NCI-H1105 treated with DMSO at 0.1 percent for 48 hours (cell line): ENCODE data around the gene FAM53B.
A peak's percentile ranks its signal among the peaks of the same experiment; 100 is the strongest.

ENCODE experiments used
- DNase-seq: peaks from one replicate; lab custom pipeline; 2025; lab: John Stamatoyannopoulos, UW

FAM53B gene

DNA sequence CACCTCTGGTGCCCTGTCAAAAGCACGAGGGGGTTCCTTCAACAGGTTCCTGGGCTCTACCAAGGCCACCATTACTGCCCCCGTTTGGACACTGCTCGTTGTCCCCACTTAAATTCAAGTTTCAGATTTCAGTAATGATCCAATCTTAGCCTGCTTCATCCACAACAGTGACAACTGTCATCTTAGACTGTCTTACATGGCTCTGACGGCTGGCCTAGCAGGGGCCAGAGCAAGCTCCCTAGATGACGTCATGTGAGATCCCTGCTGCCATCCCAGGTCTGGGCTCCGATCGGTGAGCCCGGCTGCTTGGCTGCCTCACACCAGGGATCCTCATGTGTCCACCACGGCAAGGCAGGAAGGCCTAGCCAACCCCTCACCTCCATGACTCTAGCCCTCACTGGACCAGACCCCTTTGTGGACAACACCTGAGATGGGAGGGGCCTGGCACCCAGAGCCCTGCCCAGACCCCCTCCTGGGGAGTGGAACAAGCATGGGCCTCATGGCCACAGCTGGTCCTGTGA lies 82.5 kb downstream of the FAM53B start:
- no peak for DNase-seq

DNA sequence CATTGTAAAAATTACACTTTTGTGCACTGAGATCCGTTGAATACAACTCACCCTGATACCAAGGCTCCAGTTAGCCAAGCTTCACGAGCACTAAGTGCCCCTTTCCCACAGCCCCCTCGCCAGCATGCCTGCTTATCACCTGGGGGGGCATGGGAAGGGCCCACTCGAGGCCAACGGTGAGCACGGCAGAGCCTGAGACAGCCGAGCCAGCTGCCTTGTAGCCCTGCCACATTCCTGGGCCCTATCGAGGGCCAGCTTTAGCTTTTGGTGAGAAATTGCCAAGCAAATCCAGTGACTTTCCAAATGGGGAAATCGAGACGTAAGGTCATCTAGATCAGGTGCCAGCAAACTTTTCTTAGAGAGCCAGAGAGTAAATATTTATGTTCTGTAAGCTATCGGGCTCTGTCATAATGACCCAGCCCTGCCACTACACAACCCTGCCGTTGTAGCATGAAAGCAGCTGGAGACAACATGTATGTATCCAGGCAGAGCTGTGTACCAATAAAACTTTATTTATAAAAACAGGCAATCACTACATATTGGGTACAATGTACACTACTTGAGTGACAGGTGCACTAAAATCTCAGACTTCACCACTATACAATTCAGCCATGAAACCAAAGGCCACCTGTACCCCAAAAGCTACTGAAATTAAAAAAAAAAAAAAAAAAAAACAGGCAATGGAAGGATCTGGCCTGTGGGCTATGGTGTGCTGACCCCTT lies 83.6 kb downstream of the FAM53B start:
- DNase-seq: no peak

DNA sequence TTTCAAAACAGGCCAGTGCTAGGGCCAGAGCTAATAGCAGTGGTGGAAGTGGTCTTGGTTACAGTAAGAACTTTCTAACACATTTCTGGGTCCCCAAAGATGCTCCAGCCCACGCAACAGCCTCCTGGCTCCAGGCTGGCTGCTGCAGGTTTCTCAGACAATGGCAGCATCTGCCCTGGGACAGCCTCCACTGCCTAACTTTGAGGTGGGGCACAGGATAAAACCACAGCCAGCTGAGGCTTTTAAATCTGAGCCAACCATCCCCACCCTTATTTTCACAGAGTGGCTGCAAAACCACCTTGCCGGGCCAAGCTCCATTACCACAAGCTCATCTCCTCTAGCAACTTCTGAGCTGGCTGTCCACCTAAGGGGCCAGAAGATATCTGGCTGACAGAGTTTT lies 84.8 kb downstream of the FAM53B start:
- no peak for DNase-seq

DNA sequence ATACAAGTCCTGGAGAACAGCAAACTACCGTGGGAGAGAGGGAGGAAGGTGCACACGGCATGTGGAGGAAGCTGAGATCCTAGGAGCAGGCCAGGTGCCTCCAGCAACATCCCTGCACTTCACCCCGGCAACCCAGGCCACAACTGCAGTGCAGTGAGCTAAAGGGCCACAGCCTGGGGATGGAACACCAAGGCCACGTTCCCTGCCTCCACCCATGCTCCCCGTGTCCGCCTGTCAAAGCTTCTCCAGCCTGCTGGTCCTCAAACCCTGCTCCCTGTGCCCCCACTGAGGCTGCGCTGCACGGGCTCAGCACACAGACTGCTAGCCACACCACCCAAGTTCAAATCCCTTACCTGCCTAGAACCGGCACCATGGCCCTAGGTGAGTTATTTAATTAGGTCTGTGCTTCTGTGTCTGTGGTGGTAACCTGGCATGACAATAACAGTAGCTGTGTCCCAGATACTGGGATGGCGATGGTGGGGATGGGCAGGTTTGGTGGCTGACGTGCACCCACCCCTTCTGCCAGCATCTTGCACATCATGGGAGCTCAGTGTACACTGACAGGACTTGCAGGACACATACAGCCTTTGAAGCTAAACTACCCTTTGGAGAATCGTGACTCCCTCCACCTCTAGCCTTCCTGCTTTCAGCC lies 85.5 kb downstream of the FAM53B start:
- DNase-seq: no peak

DNA sequence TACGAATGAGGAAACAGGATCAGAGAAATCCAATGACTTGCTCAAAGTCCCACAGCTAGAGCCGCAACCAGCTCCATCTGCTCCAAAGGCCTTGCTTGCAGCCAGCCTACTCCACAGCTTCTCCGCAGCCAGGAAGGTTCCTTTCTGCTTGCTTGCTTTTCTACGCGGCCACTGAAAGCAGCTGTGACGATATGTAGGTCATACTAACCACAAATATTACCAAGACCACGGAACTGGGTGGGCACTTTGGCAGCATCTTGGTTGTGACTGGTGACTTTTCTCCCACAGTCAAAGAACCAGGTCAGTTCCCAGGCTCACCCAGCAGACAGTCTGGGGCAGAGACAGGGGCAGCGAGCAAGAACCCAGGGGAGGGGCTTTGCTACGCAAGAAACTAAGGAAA lies 86.4 kb downstream of the FAM53B start:
- DNase-seq: no peak

DNA sequence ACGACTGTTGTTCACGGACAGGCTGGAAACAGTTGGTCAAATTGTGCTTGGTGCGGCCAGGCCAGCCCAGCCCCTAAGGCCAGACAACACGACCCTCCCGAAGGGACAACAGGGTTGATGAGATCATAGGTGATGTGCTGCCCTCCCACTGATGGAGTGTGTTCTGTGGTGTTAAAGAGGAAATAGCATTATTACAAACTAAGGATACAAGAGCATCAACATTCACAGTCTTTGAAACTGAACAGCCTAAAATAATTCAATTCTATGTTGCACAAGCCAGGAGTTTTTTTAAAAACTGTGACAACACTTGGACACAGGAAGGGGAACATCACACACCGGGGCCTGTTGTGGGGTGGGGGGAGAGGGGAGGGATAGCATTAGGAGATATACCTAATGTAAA lies 87.6 kb downstream of the FAM53B start:
- no peak for DNase-seq

DNA sequence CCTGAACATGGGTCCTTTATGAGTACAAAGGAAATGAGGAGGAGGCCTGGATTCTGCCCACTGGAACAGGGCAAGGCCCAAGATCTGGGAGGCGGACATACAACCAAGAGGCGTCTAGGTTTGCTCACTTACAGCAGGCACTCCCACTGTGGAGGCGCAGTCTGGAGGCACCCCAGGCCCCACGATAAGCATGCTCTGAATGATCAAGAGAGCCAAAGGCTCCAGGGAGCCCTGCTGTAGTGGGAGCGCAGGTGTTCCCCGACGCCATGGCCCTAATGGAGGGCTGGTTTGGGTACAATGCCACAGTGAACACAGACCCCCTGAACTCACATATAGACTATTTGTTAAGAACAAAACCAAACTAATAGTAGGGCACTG lies 88.1 kb downstream of the FAM53B start:
- DNase-seq: no peak

DNA sequence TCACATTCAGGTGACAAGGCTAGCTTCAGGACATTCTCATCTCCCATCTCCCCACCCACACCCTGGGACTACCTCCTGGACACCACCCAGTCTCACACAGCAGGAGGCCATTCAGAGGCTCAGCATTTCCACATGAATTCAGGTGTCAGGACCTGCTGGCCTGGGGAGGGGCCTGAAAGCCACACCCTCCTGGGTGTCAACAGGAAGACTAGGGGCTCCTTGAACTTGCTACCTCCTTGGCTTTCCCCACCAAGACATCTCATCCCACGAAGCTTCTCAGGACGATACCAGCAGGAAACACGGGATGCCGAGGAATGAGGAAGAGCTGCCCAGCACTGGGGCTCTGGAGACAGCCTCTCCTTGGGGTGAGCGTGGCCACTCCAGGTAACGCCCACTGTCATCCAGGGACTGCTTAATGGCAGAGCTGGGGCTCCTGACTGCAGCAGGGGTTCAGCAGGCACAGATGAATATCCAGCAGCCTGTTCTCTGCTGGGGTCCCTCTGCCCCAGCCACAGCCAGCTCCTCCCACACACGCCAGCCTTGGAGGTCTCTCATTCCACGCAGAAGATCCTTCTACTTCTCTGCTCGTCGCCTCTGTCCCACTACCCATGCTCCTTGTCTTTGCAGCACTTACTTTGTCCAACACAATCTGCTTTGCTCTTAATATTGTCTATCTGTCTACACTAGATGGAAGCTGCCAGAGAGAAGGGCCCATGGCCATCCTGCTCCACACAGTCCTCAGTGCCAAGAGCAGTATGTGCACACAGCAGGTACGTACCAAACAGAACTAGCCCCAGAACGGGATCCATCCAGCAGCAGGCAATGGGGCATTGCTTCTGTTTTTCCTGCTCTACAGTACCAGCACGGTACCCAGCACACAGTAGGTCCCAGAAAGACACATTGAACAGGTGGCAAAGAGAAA lies 88.7 kb downstream of the FAM53B start:
- DNase-seq: no peak

DNA sequence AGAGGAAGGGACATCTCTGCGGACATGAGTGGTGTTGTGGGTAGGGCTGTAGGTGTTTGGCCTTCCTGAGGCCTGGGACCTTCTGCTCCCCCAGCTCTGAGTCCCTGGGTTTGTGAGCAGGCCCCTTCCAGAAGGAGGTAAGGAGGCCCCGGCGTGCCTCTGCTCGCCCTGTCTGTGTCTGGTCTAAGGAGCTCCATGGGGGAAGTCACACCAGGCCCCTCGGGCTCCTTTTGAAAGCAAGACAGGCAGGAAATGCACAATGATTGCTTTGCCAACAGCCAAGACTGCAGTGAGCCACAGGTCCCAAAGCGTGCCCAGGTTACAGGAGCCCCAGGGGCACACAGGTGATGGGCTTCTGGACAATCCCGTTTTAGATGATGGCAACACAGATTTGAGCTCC lies 89.5 kb downstream of the FAM53B start:
- DNase-seq: no peak

DNA sequence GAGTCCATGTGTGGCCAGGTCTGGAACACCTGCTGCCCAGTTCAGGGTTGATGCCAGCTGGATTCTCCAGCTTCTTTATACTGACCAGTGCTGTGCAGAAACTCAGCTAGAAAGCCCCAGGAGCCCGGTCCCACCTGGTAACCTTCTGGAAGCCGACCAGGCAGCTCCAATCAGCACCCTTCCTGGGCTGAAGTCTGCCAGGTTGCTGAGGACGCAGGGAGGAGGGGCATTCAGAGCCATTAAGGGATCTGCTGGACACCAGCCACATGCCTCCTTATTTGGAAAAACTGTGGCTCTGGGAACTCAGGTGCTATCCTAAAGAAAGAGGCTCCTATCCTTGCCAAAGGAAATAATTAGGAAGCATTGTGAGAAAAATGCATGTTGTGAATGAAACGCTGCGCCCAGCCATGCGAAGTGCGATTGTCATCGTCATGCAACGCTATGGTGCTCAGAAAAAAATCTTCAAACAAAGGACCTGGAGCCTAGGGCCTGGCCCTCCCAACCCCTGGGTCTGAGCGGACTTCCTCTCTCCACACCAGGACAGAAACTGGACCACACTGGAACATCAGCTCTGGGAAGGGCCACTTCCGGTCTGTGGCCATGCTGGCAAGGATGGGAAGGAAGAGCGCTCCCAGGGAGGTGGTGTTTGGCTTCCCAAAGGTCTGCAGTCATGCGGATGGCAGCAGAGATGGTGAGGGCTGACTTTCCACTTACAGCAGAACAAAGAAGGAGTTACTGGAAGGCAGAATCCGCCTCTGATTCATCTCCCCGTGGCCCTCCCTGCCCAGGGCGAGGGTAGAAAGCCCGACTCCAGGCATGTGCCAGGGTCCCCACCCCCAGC lies 90.1 kb downstream of the FAM53B start:
- DNase-seq: peak; percentile 62

DNA sequence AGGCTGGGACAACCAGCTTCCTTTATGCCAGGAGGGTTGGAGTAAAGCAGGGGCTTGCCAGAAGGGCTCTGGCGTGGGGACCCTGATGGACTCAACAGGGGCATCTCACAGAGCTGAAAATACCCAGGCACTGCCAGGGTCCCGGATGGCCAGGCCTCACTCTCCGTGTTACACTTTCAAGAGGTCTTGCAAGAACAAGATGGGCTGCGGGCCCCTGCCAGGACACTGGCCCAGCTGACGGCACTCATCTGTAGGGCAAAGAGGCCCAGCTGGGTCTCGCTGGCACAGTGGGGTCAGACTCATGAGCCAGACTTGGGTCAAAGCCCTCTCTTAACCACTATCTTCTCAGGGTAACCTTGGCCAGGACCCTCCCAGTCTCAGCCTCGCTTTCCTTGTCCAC lies 90.9 kb downstream of the FAM53B start:
- no peak for DNase-seq

DNA sequence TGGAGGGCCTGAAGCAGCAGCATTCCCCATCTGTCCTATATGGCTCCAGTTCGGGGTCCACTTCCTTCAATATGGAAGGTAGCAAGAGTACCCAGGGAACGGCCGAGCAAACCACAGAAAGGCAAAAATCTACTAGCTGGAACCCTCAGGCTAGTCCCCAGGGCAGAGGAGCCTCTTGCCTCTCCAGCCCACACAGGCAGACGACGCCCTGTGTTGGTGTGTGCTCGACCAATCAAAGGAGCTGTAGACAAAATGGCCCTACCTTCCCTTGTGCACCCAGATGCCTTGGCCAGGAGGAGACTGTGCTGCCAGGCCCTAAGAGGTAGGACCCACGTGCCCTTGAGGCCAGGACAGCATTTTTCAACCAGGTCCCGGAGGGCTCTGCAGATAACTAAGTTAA lies 91.5 kb downstream of the FAM53B start:
- no peak for DNase-seq

DNA sequence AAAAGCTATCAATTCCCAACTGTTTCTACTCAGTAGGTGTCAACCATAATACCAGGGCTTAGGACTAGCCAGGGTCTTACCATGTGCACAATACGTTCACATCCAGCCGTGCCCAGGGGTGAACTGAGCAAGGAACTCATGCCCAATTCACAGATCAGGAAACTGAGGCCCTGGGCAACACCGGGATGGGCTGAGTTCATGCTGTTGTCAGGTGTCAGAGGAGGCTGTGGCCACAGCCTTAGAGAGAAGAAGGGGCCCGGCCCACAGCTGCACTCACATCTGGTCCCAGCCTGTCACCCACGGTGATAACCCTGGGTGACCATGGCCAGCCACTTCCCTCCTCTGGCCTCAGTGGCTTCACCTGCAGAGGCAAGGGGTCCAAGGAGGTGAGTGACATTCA lies 92.0 kb downstream of the FAM53B start:
- DNase-seq: no peak

DNA sequence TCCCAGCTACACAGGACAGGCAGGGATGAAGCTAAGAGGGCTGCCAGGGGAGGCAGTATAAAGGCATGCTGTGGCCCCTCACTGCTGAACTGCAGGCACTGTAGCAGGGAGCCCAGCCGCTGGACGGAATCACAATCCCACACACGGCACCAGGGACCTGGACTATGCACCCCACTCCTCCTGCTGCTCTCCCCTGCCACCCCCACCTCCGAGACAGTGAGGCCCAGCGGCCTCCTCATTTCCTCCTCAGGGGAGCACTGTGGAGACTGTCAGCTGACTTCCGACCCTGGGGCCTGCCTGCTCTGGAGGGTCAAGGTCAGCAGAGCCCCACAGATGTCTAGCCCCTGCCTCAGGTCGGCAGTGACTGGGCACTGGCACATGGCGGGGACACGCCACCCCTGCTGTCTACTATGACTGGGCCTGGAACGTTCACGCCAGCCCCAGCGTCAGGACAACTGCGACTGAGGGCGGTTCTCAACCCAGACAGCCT lies 92.7 kb downstream of the FAM53B start:
- no peak for DNase-seq

DNA sequence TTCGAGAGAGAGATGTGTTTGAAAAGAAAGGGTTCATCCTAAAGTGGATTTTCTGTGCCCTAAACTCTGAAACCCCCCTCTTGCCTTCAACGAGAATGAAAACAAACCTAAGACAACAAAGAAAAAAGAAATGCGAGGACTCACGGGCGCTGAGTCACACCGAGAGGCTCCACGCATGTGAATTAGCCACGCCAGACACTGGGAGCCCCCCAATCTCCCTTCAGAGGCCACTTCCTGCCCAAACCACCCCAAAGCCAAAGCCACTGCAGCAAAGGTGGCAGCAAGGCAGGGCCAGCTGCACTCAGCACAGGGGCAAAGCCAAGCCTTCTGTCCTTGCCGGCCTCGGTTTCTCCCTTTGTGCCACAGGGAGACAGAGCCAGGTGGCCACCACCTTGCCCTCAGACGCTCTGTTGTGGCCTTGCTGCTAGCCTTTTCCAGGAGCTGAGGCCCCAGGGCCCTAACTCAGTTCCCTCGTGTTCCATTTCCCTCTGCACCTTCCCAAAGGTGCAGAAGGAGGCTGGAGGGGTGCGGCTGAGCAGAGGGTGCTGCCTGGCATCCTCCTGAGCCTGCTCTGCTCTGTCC lies 93.3 kb downstream of the FAM53B start:
- no peak for DNase-seq

DNA sequence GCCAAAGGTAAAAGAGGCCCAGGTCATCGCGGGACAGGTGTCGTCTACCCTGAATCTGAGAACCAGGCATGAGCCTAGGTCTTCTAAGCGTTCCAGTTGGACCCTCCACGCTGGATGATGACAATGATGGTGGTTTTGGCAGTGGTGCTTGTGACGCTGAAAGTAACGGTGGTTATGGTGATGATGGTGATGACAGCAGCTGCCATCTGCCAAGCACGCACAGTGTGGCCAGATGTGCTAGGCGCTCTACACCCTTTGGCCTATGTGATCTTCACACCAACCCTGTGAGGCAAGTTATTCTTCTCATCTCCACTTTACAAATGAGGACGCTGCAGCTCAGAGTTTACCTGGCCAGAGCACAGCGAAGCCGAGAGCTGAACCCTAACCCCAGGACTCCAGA lies 93.9 kb downstream of the FAM53B start:
- no peak for DNase-seq

DNA sequence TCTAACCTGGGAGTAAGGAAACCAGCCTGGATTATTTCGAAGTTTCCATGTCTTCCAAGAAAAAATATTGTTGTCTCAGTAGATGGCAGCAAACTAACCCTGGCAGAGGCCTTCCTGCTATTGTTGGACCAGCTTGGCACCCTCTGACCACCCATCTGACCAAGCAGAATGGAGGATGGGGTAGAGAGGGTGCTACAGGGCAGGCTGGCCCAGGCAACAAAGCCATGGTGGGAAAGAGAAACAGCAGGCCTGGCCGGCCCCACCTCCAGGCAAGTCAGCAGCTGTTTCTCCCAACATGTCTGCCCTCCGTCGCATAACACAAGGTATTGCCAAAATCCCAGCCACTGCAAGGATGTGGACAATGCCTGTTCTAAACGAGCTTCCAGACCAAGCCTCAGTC lies 95.0 kb downstream of the FAM53B start:
- DNase-seq: peak; percentile 13

DNA sequence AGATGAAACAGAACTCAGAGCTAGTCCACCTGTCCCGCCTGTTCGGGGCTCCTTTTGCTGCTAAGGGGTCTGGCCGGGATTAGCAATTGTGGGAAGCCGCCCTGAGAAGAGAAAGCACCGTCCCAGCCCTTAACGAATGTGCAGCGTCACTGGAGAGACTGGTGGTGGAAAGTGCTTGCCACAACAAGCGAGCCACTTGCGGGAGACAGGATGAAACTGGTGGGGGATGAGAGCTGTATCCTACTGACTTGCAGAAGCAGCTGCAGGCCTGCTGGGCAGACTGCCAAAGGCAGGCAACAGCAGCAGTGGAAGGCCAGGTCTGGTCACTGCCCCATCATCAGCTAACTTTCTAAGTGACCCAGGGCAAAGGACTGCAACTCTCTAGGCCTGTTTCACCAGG lies 95.4 kb downstream of the FAM53B start:
- peak; percentile 70 for DNase-seq

DNA sequence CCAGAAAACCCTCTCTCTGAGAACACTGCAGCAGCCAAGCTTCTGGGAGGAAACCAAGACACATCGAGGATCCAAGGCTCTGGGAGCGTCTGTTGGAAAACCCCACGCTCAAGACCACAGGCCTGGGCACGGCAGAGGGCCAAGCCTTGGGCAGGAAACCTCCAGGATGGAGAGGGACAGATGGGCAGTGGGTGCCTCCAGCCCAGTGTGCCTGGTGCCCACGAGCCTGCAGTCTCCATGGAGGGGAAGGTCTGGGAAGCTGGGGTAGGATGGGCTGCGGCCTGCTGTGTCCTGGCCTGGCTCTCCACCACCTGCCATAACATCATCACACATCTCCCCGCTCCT lies 96.1 kb downstream of the FAM53B start:
- DNase-seq: no peak

DNA sequence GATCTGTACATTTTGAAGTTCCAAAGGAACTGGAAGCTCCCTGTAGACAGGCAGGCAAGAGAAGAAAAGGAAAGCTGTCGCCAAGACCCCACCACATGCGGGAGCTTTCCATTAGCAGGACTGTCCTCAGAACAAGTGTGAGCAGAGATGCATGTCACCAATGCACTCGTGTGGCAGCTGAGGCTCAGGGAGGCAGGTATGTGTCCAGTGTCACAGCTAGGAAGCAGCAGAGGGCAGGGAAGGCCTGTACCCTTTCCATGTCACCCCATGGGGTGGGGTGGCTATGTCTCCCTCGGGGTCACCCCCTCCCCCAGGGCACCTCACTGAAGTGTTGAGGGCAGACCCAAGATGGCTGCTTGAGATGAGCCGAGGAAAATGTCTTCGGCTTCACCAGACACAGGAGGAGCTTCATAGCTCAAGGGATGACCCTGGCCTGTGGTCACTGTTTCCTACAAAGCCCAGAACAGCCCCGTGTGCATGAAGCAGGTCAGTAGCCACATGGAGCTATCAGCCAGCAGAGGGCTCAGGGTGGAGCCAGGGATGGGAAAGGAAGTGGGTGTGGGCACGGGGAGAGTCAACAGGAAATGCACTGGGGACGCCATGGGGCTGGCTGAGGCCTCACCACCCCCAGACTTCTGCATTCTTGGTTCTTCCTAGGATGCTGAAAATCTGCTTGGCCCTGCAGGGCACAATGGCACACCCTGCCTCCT lies 96.6 kb downstream of the FAM53B start:
- no peak for DNase-seq
